Stimulated activated naive B cell treated with anti-CD40 and anti-IgM and Interleukin-4, amounts not matched to agents 10 μg/mL and 1 μg/mL and 100 μg/mL, for 72 hours (primary cell): ENCODE measurements around the gene COL5A2.

ENCODE experiments used
- ATAC-seq, 2 donors: fragments of 150-1000 bp; cut with Tn5 transposase; replicated peaks; 2 replicates each; pipeline ENCODE4 v1.10.0; 2021; ENCODE audit warnings: moderate library complexity in 1 of 2
- DNase-seq: peaks from one replicate; pipeline ENCODE4 v3.0.0; 2021
- H3K27ac Mint-ChIP-seq: one replicate; pipeline ENCODE4 v1.8.0; 2022; ENCODE audit warnings: mild to moderate bottlenecking, mixed read lengths
- H3K27me3 Mint-ChIP-seq, 2 donors: one replicate each; pipeline ENCODE4 v1.8.0; 2022; ENCODE audit warnings: mixed read lengths in 2 of 2
- H3K36me3 Mint-ChIP-seq, 2 donors: one replicate each; pipeline ENCODE4 v1.8.0; 2022; ENCODE audit warnings: mixed read lengths in 2 of 2, mild to moderate bottlenecking in 1 of 2
- H3K4me1 Mint-ChIP-seq, 2 donors: one replicate each; pipeline ENCODE4 v1.8.0; 2022; ENCODE audit warnings: mixed read lengths in 2 of 2, mild to moderate bottlenecking in 1 of 2
- H3K4me3 Mint-ChIP-seq, 2 donors: one replicate each; pipeline ENCODE4 v1.8.0; 2022; ENCODE audit warnings: mild to moderate bottlenecking in 2 of 2, mixed read lengths in 2 of 2, moderate library complexity in 1 of 2
- H3K9me3 Mint-ChIP-seq, 2 donors: one replicate each; pipeline ENCODE4 v1.8.0; 2022; ENCODE audit warnings: mixed read lengths in 2 of 2, mild to moderate bottlenecking in 1 of 2

Gene COL5A2

GRCh38 chr2:189165656-189166380 lies 13.7 kb downstream of the COL5A2 start:
- peaks cover 0 to 1% of the 10 kb centered on the region in 2 donors for H3K9me3 Mint-ChIP-seq
- no peak for ATAC-seq
- H3K4me1 Mint-ChIP-seq: no peaks in the 10 kb centered on the region
- H3K27me3 Mint-ChIP-seq: no peaks in the 10 kb centered on the region
- no peak for DNase-seq
- H3K4me3 Mint-ChIP-seq: no peak overlapping the region
- H3K36me3 Mint-ChIP-seq: no peaks in the 10 kb centered on the region
- H3K27ac Mint-ChIP-seq: no peak overlapping the region

- no peak for ATAC-seq
- no peak for DNase-seq
- H3K4me1 Mint-ChIP-seq: no peaks in the 10 kb centered on the region
- H3K27ac Mint-ChIP-seq: no peak overlapping the region
- no peak overlapping the region for H3K4me3 Mint-ChIP-seq
- no peaks in the 10 kb centered on the region for H3K36me3 Mint-ChIP-seq
- no peaks in the 10 kb centered on the region for H3K27me3 Mint-ChIP-seq
- H3K9me3 Mint-ChIP-seq: peaks cover 0 to 1% of the 10 kb centered on the region in 2 donors
These were observed 14.8 kb downstream of the COL5A2 start for GRCh38 chr2:189164746-189165145.

- ATAC-seq (no peak), DNase-seq (no peak)
- no peaks in the 10 kb centered on the region for H3K4me1 Mint-ChIP-seq
- no peak overlapping the region for H3K27ac Mint-ChIP-seq
- no peaks in the 10 kb centered on the region for H3K36me3 Mint-ChIP-seq
- H3K27me3 Mint-ChIP-seq: no peaks in the 10 kb centered on the region
- H3K9me3 Mint-ChIP-seq: peaks cover 0 to 1% of the 10 kb centered on the region in 2 donors
- no peak overlapping the region for H3K4me3 Mint-ChIP-seq
These were observed 15.7 kb downstream of the COL5A2 start for GRCh38 chr2:189163889-189164288.

- H3K9me3 Mint-ChIP-seq: peaks cover 0 to 1% of the 10 kb centered on the region in 2 donors
- H3K4me1 Mint-ChIP-seq: no peaks in the 10 kb centered on the region
- ATAC-seq (no peak), DNase-seq (no peak)
- H3K27ac Mint-ChIP-seq: no peak overlapping the region
- H3K36me3 Mint-ChIP-seq: no peaks in the 10 kb centered on the region
- no peaks in the 10 kb centered on the region for H3K27me3 Mint-ChIP-seq
- no peak overlapping the region for H3K4me3 Mint-ChIP-seq
These were observed 17.0 kb downstream of the COL5A2 start for GRCh38 chr2:189162566-189162965.

GRCh38 chr2:189161894-189162293 lies 17.7 kb downstream of the COL5A2 start:
- no peaks in the 10 kb centered on the region for H3K36me3 Mint-ChIP-seq
- ATAC-seq: no peak
- no peaks in the 10 kb centered on the region for H3K27me3 Mint-ChIP-seq
- no peak for DNase-seq
- H3K9me3 Mint-ChIP-seq: no peaks in the 10 kb centered on the region
- H3K27ac Mint-ChIP-seq: no peak overlapping the region
- no peaks in the 10 kb centered on the region for H3K4me1 Mint-ChIP-seq
- H3K4me3 Mint-ChIP-seq: no peak overlapping the region

- no peaks in the 10 kb centered on the region for H3K4me1 Mint-ChIP-seq
- no peak for ATAC-seq
- H3K36me3 Mint-ChIP-seq: no peaks in the 10 kb centered on the region
- DNase-seq: no peak
- H3K27ac Mint-ChIP-seq: no peak overlapping the region
- no peaks in the 10 kb centered on the region for H3K27me3 Mint-ChIP-seq
- H3K4me3 Mint-ChIP-seq: no peak overlapping the region
- H3K9me3 Mint-ChIP-seq: no peaks in the 10 kb centered on the region
These were observed 19.8 kb downstream of the COL5A2 start for GRCh38 chr2:189159717-189160116.

GRCh38 chr2:189159273-189159672 lies 20.3 kb downstream of the COL5A2 start:
- ATAC-seq (no peak), DNase-seq (no peak)
- H3K27ac Mint-ChIP-seq: no peak overlapping the region
- H3K4me1 Mint-ChIP-seq: no peaks in the 10 kb centered on the region
- no peaks in the 10 kb centered on the region for H3K36me3 Mint-ChIP-seq
- no peak overlapping the region for H3K4me3 Mint-ChIP-seq
- H3K9me3 Mint-ChIP-seq: no peaks in the 10 kb centered on the region
- H3K27me3 Mint-ChIP-seq: no peaks in the 10 kb centered on the region

- DNase-seq (no peak), ATAC-seq (no peak)
- Mint-ChIP-seq H3K4me3 (no peak overlapping the region), H3K27me3 (no peaks in the 10 kb centered on the region), H3K27ac (no peak overlapping the region), H3K9me3 (no peaks in the 10 kb centered on the region), H3K4me1 (no peaks in the 10 kb centered on the region), H3K36me3 (no peaks in the 10 kb centered on the region)
These were observed 21.6 kb downstream of the COL5A2 start for GRCh38 chr2:189157939-189158338.

- H3K27me3 Mint-ChIP-seq: no peaks in the 10 kb centered on the region
- ATAC-seq: no peak
- no peaks in the 10 kb centered on the region for H3K9me3 Mint-ChIP-seq
- H3K4me3 Mint-ChIP-seq: no peak overlapping the region
- DNase-seq: no peak
- no peaks in the 10 kb centered on the region for H3K4me1 Mint-ChIP-seq
- H3K36me3 Mint-ChIP-seq: no peaks in the 10 kb centered on the region
- H3K27ac Mint-ChIP-seq: no peak overlapping the region
These were observed 22.1 kb downstream of the COL5A2 start for GRCh38 chr2:189157456-189157855.

GRCh38 chr2:189155795-189156194 lies 23.8 kb downstream of the COL5A2 start:
- H3K27me3 Mint-ChIP-seq: no peaks in the 10 kb centered on the region

GRCh38 chr2:189153619-189154018 lies 25.9 kb downstream of the COL5A2 start:
- ATAC-seq: no peak
- H3K27ac Mint-ChIP-seq: no peak overlapping the region
- H3K27me3 Mint-ChIP-seq: no peaks in the 10 kb centered on the region
- H3K36me3 Mint-ChIP-seq: no peaks in the 10 kb centered on the region
- no peaks in the 10 kb centered on the region for H3K4me1 Mint-ChIP-seq
- no peak overlapping the region for H3K4me3 Mint-ChIP-seq
- no peak for DNase-seq
- no peaks in the 10 kb centered on the region for H3K9me3 Mint-ChIP-seq

More at GRCh38 chr2:189155795-189156194, 23.8 kb downstream of the COL5A2 start:
- Mint-ChIP-seq H3K9me3 (no peaks in the 10 kb centered on the region), H3K36me3 (no peaks in the 10 kb centered on the region), H3K4me1 (no peaks in the 10 kb centered on the region), H3K27ac (no peak overlapping the region), H3K4me3 (no peak overlapping the region)
- DNase-seq: no peak
- ATAC-seq: no peak

GRCh38 chr2:189152483-189152882 lies 27.1 kb downstream of the COL5A2 start:
- no peak for ATAC-seq

GRCh38 chr2:189151906-189152305 lies 27.7 kb downstream of the COL5A2 start:
- H3K36me3 Mint-ChIP-seq: no peaks in the 10 kb centered on the region
- H3K27me3 Mint-ChIP-seq: no peaks in the 10 kb centered on the region
- ATAC-seq: no peak
- H3K27ac Mint-ChIP-seq: no peak overlapping the region
- H3K9me3 Mint-ChIP-seq: no peaks in the 10 kb centered on the region
- no peak overlapping the region for H3K4me3 Mint-ChIP-seq
- no peaks in the 10 kb centered on the region for H3K4me1 Mint-ChIP-seq
- DNase-seq: no peak

More at GRCh38 chr2:189152483-189152882, 27.1 kb downstream of the COL5A2 start:
- Mint-ChIP-seq H3K9me3 (no peaks in the 10 kb centered on the region), H3K27me3 (no peaks in the 10 kb centered on the region), H3K4me1 (no peaks in the 10 kb centered on the region), H3K36me3 (no peaks in the 10 kb centered on the region), H3K4me3 (no peak overlapping the region), H3K27ac (no peak overlapping the region)
- DNase-seq: no peak

GRCh38 chr2:189150033-189150432 lies 29.5 kb downstream of the COL5A2 start:
- Mint-ChIP-seq H3K27me3 (no peaks in the 10 kb centered on the region), H3K9me3 (no peaks in the 10 kb centered on the region), H3K4me3 (no peak overlapping the region), H3K4me1 (no peaks in the 10 kb centered on the region), H3K27ac (no peak overlapping the region), H3K36me3 (no peaks in the 10 kb centered on the region)
- ATAC-seq (no peak), DNase-seq (no peak)

- ATAC-seq (no peak), DNase-seq (no peak)
- no peaks in the 10 kb centered on the region for H3K36me3 Mint-ChIP-seq
- H3K9me3 Mint-ChIP-seq: no peaks in the 10 kb centered on the region
- no peaks in the 10 kb centered on the region for H3K27me3 Mint-ChIP-seq
- no peak overlapping the region for H3K27ac Mint-ChIP-seq
- H3K4me1 Mint-ChIP-seq: no peaks in the 10 kb centered on the region
- no peak overlapping the region for H3K4me3 Mint-ChIP-seq
These were observed 31.6 kb downstream of the COL5A2 start for GRCh38 chr2:189147989-189148388.

- no peak for ATAC-seq
- Mint-ChIP-seq H3K9me3 (no peaks in the 10 kb centered on the region), H3K27me3 (no peaks in the 10 kb centered on the region), H3K4me1 (no peaks in the 10 kb centered on the region), H3K36me3 (no peaks in the 10 kb centered on the region), H3K4me3 (no peak overlapping the region), H3K27ac (no peak overlapping the region)
- DNase-seq: no peak
These were observed 32.2 kb downstream of the COL5A2 start for GRCh38 chr2:189147361-189147760.
